ENCODE results near the gene MPST.

MPST gene

DNA sequence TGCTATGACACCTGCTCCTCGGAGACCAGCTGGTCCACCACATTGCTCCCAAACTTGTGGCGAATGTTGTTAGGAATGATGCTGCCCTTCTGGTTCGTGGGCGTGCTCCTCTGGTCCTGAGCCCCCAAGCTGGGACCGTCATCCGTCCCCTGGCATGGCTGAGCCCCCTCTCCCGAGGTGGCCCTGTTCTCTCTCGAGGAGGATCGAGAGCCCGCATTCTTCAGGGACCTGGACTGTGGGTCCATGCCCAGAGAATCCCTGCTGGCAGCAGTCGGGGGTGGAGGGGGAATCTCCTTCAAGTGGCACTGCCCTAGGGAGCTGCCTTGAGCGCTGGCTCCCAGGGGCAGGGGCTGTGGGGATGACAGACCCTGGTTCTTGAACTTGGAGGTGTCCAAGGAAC, 17.7 kb upstream of the MPST start:
- no peak for DNase-seq (ENCODE audit: low read depth)

DNA sequence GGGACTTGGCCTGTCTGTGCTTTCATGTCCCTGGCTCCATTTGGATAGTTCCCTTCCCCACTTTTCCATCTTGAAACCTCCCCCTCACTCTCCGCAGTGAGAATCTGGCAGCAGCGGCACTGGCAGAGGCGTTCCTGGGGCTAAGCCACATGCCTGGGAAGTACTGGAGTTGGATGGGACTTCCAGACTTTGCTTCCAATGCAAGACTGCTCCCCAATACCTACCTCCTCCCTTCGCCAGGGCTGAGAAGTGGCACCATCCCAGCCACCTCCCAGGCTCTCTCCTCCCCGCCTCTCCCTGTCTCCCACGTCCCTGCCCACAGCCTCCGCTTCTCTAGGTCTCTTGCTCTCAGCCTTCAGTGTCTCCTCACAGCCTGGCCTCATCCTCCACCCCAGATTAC, 16.9 kb upstream of the MPST start:
- no peak for DNase-seq (ENCODE audit: low read depth)

DNA sequence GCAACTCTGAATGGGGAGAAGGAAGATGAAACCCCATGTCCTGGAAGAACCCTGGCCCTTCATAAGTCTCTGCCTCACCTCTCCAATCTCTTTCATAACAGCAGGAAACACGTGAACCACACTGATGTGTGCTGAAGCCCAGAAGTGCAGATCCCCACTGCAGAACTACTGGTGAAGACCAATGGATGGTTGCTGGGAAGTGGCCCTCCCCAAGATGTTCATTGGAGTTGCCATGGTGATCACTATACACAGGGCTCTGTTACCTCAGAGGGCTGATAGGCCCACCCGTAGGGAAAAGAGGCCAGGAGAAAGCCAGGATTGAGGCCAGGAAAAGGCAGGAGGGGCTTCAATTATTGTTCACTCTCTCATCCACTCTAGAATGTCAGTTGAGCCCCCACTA, 11.9 kb upstream of the MPST start:
- DNase-seq (ENCODE audit: low read depth) = no peak

DNA sequence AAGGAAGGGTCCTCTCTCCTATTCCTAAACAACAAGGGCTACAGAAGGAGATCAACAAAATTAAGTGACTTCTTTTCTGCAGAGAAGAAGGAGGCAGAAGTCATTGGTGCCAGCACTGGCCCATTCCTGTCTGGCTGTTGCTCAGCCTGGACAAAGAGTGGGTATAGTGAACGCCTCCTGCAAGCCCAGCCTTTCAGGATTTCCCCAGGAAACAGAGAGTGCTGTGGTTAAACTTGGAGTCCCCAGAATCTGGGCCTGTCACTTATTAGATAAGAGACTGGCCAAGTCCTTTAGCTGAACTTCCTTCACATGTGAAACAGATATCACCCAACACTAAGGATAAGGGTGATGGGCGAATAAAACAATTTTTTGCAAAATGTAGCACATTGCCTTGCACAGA, 11.2 kb upstream of the MPST start:
- DNase-seq (ENCODE audit: low read depth) = no peak

DNA sequence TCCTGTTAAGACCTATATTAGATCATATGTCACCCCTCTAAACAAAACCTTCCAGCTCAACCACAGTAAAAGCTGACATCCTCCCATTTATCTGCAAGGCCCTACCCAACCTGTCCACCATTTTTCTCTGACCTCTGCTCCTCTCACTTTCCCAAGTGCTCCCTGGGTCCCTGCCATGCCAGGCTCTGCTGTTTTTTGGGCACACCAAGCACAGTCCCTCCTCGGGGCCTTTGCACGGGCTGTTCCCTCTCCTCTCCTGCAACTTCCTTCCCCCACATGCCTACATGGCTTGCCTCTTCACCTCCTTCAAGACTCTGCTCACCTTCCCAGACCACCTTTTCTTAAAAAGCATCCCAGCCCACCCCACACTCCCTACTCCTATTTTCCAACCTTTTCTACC, 10.1 kb upstream of the MPST start:
- DNase-seq (ENCODE audit: low read depth) = no peak

DNA sequence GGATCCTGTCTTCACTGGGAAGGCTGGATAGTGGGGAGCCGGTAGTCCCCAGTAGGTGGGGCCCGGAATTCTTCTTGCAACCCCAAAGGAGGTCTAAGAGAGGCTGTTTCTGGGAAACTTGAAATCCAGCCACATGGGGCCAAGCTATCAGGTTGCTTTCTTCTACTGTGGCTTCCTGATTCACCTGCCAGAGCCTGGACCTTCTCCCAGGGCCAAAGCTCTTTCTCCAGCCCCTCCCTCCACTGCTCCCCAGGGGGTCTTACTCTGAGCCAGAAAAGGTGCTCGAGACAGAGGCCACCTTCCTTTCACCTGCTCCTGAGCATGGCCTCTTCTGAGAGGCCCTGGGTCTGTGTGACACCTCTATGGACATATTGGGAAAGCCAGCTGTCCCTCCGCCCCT, 9.4 kb upstream of the MPST start:
- DNase-seq (ENCODE audit: low read depth) = no peak

DNA sequence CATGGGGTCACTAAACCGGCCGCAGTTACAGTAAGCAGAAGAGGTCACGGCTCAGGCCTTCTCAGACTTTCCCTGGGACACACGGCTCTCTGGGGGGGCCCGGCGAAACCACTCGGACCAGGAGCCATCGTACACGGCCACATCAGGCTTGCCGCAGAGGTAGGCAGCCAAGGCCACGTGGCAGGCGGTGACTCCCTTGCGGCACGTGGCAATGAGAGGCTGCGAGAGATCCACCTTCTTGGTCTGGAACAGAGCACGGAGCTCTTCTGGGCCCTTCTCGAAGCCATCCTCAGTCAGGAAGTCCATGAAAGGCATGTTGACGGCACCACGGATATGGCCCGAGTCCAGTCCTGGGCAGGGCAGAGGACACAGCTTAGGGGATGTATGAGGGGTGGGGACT, 8.6 kb upstream of the MPST start:
- DNase-seq (ENCODE audit: low read depth) = no peak

DNA sequence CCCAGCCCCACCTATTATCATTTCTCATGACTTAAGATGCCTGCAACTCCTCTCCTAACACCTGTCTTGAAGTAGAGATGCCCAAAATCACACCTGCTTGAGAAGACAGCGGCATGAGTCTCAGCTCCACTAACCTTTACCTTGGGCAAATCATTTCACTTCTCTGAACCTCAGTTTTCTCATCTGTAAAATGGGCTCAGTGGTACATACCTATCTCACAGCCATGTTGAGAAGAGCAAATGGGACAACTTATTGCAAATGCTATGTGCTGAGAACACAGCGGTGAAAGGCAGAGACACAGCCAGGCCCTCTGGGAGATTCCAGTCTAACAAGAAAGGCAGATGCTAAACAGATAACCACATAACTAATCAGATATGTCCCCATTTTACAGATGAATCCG, 8.1 kb upstream of the MPST start:
- DNase-seq (ENCODE audit: low read depth) = no peak

DNA sequence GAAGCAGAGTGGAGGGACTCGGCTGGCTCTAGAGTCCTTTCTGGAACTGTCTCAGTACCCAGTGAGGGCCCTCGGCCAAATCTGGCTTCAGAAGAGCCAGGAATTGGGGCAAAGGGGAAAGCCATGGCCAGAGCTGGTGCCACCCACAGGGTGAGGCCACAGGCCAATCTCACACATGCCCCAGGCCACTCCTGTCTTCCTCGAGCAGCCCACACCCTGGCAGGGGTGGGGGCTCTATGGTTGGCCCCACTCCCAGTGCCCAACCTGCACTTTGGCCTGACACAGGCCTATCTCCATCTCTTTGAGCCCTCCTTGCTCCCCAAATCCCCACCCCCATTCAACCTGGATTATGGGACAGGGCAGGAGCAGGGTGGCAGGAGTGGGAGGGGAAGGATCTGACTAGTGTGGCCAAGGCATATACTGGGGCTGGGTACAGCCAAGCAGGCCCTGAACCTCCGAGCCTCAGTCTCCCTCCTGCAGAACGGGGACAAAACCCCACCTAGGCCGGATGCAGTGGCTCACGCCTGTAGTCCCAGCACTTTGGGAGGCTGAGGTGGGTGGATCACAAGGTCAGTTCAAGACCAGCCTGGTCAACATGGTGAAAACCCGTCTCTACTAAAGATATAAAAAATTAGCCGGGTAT, 7.2 kb upstream of the MPST start:
- no peak for DNase-seq (ENCODE audit: low read depth)

DNA sequence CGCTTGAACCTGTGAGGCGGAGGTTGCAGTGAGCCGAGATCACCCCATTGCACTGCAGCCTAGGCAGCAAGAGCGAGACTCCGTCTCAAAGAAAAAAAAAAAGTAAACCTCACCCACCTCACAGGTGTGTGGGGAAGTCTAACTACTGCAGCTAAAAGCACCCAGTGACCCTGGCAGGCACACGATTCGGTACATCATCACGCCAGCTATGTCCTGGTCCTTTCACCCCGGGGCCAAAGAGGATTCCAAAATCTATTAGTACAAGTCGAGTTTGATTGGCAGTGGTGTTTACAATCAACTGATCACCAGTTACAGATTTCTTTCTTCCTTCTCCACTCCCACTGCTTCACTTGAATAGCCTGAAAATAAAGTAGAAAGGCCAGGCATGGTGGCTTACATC, 6.6 kb upstream of the MPST start:
- no peak for DNase-seq (ENCODE audit: low read depth)

DNA sequence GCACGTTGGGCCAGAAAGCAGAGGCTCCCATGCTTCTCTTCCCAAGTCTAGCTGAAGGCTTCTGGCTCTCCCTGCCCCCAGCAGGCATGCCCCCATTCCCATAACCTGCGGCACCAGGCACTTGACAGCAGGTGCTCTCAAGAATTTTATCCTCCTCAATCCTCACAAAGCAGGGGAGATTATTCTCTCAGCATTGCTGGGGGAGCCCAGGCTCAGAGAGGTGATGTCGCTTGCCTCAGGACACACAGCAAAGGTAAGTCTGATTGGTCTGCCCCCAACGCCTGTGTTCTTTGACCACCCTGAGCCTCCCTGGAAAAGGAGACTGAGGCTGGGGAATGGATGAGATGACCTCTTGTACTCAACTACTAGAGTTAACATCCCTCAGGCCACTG, 5.1 kb upstream of the MPST start:
- no peak for DNase-seq (ENCODE audit: low read depth)

DNA sequence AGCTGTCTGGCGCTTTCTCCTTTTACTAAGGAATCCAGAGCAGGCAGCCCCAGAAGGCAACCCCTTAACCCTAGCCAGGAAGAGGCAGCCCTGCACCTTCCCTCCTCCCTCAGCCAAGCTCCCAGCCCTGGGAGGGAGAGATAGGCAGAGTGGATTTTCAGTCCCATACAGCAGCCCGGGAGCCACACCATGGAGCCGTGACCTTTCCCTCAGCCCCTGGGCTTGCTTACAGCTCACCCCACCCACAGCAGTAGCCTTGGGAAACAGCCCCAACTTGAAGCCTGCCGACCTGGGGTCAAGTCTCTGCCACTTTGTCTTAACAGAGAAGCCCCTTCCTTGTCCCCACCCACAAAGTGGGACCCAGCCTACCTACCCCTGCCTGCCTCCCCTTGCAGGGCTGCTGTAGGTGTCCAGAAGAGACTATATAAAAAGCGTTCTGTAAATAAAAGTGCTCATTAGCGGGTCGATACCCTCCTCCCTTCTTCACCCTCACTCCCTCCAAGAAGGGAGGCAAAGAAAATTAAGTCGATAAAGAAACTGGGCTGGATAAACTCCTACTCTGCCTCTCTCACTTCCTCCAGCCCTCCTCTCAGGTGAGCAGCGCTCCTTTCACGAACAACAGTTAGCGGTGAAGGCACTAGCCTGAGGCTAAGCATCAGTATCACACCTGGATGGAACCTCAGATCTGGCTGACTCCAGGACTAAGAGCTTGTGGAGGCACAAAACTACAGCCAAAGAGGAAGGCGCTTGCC, 4.5 kb upstream of the MPST start:
- no peak for DNase-seq (ENCODE audit: low read depth)

DNA sequence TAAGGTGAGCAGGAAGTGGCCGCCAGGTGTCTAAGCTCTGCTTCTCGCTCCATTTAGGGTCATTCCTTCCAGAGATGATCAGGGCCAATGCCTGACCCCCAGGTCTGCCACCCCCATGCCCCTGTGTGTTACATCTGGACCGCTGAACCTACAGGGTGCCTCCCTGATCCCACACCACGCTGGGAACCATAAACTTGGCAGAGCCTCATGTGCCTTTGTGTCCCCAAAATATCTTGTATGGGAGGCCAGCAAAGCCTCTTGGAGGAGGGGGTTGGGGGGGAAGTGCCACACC, 4.0 kb upstream of the MPST start:
- DNase-seq (ENCODE audit: low read depth) = no peak

DNA sequence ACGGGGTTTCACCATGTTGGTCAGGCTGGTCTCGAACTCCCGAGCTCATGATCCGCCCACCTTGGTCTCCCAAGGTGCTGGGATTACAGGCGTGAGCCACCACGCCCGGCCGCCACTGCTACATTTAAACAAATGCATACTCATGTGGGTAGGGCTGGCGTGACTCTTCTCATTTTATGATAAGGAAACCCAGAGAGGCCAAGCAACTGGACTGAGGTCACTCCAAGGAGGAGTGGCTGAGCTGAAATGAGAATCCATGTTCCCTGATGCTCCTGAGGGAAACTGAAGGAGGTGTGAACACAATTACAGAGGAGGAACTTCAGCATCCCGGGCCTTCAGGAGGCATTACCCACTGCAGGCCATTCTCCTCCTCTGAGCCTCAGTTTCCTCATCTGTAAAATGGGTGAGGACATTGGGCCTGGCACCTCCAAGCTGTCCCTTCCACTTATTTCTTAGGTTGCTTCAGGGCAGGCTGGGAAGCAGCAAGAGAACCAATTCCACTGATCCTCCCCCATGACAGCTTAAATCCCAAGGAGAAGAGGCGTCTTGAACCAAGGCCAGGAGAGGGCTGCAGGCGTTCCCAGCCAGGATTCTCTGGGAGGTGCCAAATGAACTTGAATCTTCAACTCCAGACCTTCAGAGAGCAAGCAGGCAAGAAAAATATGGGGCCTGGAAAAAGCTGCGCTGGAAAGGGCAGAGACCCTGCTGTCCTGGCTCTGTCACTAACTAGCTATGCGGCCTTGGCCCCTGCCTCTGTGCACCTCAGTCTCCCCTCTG, 3.2 kb upstream of the MPST start:
- no peak for DNase-seq (ENCODE audit: low read depth)

DNA sequence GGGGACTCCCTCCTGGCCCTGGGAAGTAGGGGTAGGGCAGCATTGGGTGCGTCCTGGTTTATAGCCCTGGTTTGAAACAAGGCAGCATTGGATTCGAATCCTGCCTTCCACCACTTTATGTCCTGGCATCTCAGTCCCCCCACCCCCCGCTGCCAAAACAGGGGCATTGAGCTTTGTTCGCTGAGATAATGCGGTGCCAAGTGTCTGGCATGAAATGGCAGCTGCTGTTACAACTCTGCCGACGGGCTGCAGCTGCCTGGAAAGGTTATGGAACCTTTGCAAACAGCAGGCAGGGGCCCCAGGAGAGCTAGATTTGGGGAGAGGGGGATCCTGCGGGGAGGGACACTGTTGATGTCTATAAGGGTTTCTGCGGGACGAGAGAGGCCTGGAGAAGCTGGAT, 2.2 kb upstream of the MPST start:
- DNase-seq (ENCODE audit: low read depth) = no peak

DNA sequence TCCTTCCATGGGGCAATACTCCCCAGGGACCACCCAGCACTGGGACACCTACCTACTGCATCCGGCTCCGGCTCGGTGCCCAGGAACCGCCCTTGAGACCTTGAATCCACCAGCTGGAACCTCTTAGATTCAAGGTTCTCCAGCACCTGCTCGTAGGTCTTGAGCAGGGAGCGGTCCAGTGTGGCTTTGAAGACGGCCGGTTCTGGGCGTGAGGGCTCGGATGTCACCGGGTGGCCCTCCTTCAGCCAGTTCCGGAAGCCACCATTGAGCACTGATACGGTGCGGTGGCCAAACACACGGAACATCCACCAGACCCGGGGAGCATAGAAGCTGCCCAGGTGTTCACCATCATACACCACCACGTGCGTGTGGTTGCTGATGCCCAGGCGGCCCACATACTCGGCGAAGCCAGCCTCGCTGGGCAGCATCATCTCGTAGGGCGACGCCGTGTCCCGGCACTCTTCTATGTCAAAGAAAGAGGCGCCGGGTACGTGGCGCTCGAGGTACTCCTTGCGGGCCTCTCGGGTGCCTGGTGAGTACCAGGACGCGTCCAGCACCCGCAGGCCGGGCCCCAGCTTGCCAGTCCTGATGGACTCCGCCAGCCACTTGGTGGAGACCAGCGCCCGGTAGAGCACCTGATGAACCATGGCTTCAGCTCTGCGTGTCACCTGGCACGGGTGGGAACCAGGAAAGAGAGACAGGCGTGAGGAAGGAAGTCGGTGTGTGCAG, 1.3 kb upstream of the MPST start:
- no peak for DNase-seq (ENCODE audit: low read depth)

DNA sequence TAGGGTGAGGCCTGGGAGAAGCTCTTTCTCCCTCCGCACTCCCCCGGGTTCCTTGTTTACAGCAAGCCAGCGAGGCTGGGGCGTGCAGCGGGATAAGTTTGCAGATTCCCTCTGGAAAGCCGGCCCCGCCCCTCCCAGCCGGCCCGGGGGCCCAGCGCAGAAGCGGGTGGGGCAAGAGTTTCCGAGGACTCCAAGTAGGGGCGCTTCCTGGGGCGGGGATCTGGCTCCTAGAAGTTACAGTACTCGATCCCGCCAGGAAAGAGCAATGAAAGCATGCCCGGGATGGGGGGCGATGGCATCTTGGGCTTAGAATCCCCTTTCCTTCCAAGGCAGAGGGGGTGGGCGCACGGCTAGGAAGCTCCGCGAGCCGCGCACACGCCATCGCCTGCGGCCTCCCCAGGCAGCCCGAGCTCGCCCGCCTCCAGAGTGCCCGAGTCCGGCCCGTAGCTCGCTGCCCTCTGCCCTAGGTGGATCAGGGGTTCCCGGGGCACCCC, 680 bp upstream of the MPST start:
- DNase-seq (ENCODE audit: low read depth) = no peak

DNA sequence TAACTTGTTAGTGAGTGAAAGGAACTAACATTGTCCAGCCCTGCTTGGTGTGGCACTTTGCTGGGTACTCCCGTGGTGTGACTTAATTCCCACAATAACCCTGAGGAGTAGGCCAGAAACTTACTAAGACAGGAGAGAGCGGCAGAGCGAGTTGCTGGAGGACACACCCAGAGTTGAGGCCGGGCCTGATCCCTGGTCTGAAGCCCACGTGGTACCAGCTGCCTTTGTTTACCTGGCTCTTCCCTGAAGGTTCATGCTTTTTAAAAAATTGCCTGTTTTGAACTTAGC, 594 bp downstream of the MPST start:
- no peak for DNase-seq (ENCODE audit: low read depth)

DNA sequence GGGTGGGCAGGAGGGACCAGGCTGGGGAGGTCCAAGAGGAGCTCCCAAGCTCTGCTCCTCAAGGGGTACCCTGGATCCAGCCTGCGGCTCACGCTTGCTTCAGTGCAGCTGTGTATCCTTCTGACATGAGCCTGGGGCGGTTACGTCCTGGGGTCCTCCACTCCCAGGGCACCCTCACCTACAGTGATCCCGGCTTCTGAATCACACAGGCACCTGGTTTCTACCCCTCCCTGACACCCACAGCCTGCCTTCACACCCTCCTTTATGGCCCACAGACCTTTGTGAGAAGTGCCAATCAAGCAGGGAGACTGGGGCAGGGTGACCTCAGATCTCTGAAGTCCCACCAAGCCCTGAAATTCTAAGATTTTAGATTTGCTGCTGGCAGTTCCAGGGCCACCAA, 1.5 kb downstream of the MPST start:
- DNase-seq (ENCODE audit: low read depth) = no peak

DNA sequence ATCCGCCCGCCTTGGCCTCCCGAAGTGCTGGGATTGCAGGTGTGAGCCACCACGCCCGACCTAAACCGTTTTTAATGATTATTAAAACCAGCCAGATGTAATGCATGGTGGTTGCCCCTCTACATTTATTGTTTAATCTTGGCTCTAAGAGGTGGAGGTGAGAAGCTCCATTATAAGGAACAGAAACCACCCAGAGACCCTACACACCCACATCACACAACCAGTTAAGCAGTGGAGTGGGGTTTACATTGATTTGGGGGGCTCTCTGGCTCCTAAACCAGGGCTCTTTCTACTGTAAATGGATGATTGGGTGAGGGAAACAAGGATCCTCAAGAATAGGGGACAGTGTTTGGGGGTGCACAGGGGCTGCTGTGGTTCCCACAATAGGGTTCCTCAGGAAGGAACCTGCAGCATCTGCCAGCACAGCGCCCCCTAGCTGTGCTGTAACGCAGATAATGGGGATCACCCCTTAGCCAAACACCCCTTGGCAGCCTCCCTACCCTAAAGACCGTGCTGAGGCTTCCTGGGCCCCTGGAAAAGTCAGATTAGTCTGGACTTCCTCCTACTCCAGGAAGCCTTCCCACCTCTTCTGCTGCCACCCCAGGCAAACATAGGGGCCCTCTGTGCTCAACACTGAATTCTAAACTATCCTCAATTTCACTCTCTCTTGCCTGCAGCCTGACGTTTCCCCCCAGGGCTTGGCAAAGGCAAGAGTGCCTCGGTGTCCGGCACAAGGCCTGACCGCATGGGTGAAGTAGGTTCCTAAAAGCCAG, 2.4 kb downstream of the MPST start:
- no peak for DNase-seq (ENCODE audit: low read depth)

DNA sequence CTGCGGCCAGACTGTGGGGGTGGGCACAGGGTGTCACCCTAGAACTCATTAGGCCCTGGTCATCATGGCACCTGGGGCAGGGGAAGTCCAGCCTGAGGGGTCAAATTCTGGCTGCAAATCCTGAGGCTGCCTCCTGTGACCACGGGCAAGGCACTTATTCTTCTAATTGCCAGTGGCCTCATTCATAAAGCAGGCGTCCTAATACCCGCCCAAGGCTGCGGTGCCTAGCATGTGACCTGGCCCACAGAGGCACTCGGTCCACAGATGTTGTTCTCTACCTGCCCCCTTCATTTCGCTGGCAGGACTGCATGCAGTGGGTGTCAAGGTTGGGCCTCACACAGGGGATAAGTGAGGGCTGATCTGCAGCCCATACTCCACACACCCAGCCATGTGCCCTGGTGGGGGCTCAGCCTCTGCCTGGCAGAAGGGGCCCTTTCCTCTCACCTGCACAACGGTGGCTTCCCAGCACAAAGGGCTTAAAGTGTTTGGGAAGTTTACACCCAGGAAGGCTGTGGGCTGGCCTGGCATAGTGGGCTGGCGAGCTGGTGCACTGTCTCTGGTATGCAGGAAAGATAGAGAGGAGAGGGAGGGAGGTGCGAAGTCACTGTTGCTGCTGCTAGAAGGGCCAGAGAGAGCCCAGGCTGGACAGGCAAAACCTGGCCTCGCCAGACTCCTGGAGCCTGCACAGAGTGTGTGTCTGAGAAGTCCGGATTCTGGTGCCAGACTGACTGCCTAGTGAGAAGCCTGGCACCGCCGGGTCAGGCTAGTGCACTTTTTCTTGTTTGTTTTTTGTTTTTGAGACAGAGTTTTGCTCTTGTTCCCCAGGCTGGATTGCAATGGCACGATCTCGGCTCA, 3.2 kb downstream of the MPST start:
- no peak for DNase-seq (ENCODE audit: low read depth)
